Gastroesophageal sphincter (tissue), 4 donors: ENCODE data around the gene ZNF358. TPM values are rescaled to one million over a fixed set of nuclear protein-coding genes. Genes with fewer than 3 reads are reported as not detected.

Experiments used
- ATAC-seq: fragments of 150-250 bp; one replicate; pipeline ENCODE4 v1.9.1; 2016; ENCODE audit warnings: mild to moderate bottlenecking, moderate library complexity
- H3K27ac ChIP-seq, 4 donors: fragments of 200-600 bp; sonication (generic) in 3 of 4; 1 replicate in 3 of 4; 2 replicates in 1 of 4; pipeline ENCODE4 v1.5.1; 2016 to 2019
- H3K27me3 ChIP-seq: fragments of 200-600 bp; sonication (generic); one replicate; pipeline ENCODE4 v1.5.1; 2019
- H3K36me3 ChIP-seq, 2 donors: fragments of 200-600 bp; sonication (generic); one replicate each; pipeline ENCODE4 v1.5.1; 2019; ENCODE audit warnings: control low read depth in 1 of 2
- H3K4me1 ChIP-seq, 3 donors: fragments of 200-600 bp; sonication (generic); 1 replicate in 2 of 3; 2 replicates in 1 of 3; pipeline ENCODE4 v1.5.1; 2016 to 2019; ENCODE audit warnings: control low read depth in 2 of 3
- H3K4me3 ChIP-seq, 2 donors: fragments of 200-600 bp; sonication (generic); one replicate each; pipeline ENCODE4 v1.5.1; 2019; ENCODE audit warnings: mild to moderate bottlenecking in 1 of 2, moderate library complexity in 1 of 2
- H3K9me3 ChIP-seq, 3 donors: fragments of 200-600 bp; sonication (generic); one replicate each; pipeline ENCODE4 v1.5.1; 2017 to 2019; ENCODE audit warnings: control low read depth in 2 of 3
- EP300 ChIP-seq: sonication (generic); formaldehyde crosslinking; IDR thresholded peaks from one replicate; pipeline ENCODE4 v1.6.1; 2017; ENCODE audit warnings: antibody characterized with exemption, mild to moderate bottlenecking
- POLR2A ChIP-seq, 2 donors: fragments of 450-650 bp; IDR thresholded peaks; one replicate each; pipeline ENCODE4 v1.6.1; 2017; ENCODE audit warnings: antibody characterized with exemption in 2 of 2, mild to moderate bottlenecking in 2 of 2, moderate library complexity in 1 of 2
- POLR2AphosphoS5 ChIP-seq: sonication (generic); formaldehyde crosslinking; IDR thresholded peaks from one replicate; pipeline ENCODE4 v1.6.1; 2017; ENCODE audit warnings: antibody characterized with exemption
- WGBS, 2 donors: methylation state at CpG; one replicate each; pipeline ENCODE4 v1.1.5; 2018; ENCODE audit warnings: low coverage in 1 of 2; 5-methylcytosine and 5-hydroxymethylcytosine counted together
- total RNA-seq, 4 donors: library from RNA; depleted of rRNA; stranded (reverse); fragments of >200 nt; gene quantifications; one replicate each; pipeline ENCODE4 v1.1.0, GENCODE V29; 2016
- TF ChIP-seq, protein P1 (sequence below), 4 experiments: fragments of 200-600 bp in 2 of 4; fragments of 450-650 bp in 2 of 4; sonication (generic) in 1 of 4; IDR thresholded peaks; one replicate each; pipeline ENCODE4 v1.5.1; 2017 to 2019; ENCODE audit warnings: antibody characterized with exemption in 4 of 4, mild to moderate bottlenecking in 2 of 4, moderate library complexity in 2 of 4

Gene ZNF358
- total RNA-seq, 4 donors from 2014 or later: 63.9 to 153 (median 98.7) TPM

DNA sequence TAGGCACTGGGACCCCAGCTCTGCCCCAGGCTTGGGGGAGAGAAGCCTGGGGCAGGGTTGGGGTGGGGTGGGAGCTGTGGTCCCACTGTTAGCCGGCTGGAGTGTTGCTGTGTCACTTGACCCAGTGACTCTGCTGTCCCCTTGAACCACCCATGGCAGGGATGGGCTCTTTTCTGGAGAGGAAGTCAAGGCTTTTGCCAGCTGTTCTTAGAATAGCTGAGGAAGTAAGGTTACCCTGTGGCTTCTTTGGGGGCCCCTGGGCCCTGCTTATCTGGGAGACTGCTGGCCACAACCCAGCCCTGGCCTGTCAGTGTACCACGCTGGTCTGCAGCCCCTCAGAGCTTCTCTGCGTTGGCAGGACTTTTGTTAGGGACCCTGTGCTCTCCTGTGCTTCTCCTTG is 28.7 kb downstream of the ZNF358 start:
- Histone ChIP-seq H3K9me3 (no peaks in the 10 kb centered on the region), H3K27ac (peak overlapping the region in 3 of 4 donors; percentile 19 to 39 (median 31)), H3K4me1 (no peaks in the 10 kb centered on the region), H3K36me3 (peaks cover 0 to 80% of the 10 kb centered on the region in 2 donors), H3K4me3 (no peak overlapping the region), H3K27me3 (no peaks in the 10 kb centered on the region)
- no CpG with 5 or more reads among the region's 3 CpGs for WGBS, 2 donors
- TF ChIP-seq POLR2A (IDR thresholded peaks at IDR 0.05) (no peak), POLR2AphosphoS5 (no peak), EP300 (no peak)
- TF ChIP-seq, protein P1, sequence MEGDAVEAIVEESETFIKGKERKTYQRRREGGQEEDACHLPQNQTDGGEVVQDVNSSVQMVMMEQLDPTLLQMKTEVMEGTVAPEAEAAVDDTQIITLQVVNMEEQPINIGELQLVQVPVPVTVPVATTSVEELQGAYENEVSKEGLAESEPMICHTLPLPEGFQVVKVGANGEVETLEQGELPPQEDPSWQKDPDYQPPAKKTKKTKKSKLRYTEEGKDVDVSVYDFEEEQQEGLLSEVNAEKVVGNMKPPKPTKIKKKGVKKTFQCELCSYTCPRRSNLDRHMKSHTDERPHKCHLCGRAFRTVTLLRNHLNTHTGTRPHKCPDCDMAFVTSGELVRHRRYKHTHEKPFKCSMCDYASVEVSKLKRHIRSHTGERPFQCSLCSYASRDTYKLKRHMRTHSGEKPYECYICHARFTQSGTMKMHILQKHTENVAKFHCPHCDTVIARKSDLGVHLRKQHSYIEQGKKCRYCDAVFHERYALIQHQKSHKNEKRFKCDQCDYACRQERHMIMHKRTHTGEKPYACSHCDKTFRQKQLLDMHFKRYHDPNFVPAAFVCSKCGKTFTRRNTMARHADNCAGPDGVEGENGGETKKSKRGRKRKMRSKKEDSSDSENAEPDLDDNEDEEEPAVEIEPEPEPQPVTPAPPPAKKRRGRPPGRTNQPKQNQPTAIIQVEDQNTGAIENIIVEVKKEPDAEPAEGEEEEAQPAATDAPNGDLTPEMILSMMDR (IDR thresholded peaks at IDR 0.05): no peak
- no peak for ATAC-seq

DNA sequence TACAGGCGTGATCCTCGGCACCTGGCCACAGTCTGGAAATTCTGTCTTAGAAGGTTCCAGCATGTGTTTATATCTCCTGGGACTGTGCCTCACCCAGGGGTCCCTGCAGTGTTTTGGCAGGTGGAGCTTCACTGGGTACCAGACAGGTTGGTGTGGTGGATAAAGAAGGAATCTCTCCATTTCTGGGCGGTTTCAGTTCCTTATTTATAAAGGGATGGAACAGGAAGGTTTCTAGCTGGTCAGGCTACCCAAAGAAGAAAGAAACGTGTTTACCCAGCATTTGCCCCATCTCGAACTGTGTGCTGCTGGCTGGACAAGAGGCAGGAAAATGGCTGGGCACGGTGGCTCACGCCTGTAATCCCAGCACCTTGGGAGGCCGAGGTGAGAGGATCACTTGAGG is 29.4 kb downstream of the ZNF358 start:
- H3K9me3 ChIP-seq: no peaks in the 10 kb centered on the region
- H3K27ac ChIP-seq: no peak overlapping the region
- H3K4me3 ChIP-seq: no peak overlapping the region
- H3K36me3 ChIP-seq: peaks cover 0 to 80% of the 10 kb centered on the region in 2 donors
- 77 to 93% methylated on average over 3 to 5 of the region's 8 CpGs for WGBS, 2 donors
- no peak for ATAC-seq
- no peaks in the 10 kb centered on the region for H3K4me1 ChIP-seq
- H3K27me3 ChIP-seq: no peaks in the 10 kb centered on the region
- no peak for TF ChIP-seq POLR2AphosphoS5
- TF ChIP-seq, protein P1 (IDR thresholded peaks at IDR 0.05): no peak
- TF ChIP-seq EP300: no peak
- no peak for TF ChIP-seq POLR2A (IDR thresholded peaks at IDR 0.05)

DNA sequence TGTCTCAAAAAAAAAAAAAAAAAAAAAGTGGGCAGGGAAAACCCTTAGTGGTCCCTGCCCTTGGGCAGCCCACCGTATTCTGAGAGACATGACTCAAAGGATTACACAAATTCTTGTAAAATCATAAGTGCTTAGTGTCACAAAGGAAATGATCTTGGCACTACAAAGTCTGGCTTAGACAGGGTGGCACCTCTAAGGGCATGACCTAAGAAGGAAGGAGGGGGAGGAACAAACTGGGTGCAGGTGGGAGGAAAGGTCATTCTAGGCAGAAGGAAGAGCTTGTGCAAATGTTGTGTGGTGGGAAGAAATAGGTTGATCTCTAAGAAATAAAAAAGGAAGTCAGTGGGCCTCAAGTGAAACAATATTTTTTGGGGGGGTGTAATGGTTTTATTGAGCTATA is 30.0 kb downstream of the ZNF358 start:
- no peak for ATAC-seq
- no peaks in the 10 kb centered on the region for H3K9me3 ChIP-seq
- H3K4me3 ChIP-seq: no peak overlapping the region
- no peak overlapping the region for H3K27ac ChIP-seq
- peaks cover 0 to 80% of the 10 kb centered on the region in 2 donors for H3K36me3 ChIP-seq
- 60% methylated on average over 1 of the region's 1 CpG; no CpG with 5 or more reads in 1 of the 2 donors for WGBS, 2 donors
- peaks cover 0 to 3% (median 0%) of the 10 kb centered on the region in 3 donors for H3K4me1 ChIP-seq
- TF ChIP-seq POLR2A (IDR thresholded peaks at IDR 0.05): no peak
- TF ChIP-seq POLR2AphosphoS5: no peak
- no peak for TF ChIP-seq EP300
- TF ChIP-seq, protein P1 (IDR thresholded peaks at IDR 0.05): no peak
- no peaks in the 10 kb centered on the region for H3K27me3 ChIP-seq

- 84 to 90% methylated on average over 2 to 3 of the region's 3 CpGs for WGBS, 2 donors
- Histone ChIP-seq H3K9me3 (no peaks in the 10 kb centered on the region), H3K4me3 (no peak overlapping the region), H3K27me3 (no peaks in the 10 kb centered on the region), H3K36me3 (peaks cover 0 to 72% of the 10 kb centered on the region in 2 donors), H3K4me1 (peaks cover 0 to 16% (median 0%) of the 10 kb centered on the region in 3 donors), H3K27ac (no peak overlapping the region)
- no peak for TF ChIP-seq EP300
- TF ChIP-seq, protein P1 (IDR thresholded peaks at IDR 0.05): no peak
- TF ChIP-seq POLR2A (IDR thresholded peaks at IDR 0.05): no peak
- TF ChIP-seq POLR2AphosphoS5: no peak
- ATAC-seq: no peak
Observed at GRCh38 chr19:7547159-7547558, 31.3 kb downstream of the ZNF358 start.

- H3K4me1 ChIP-seq: peaks cover 0 to 16% (median 0%) of the 10 kb centered on the region in 3 donors
- H3K4me3 ChIP-seq: no peak overlapping the region
- no peak overlapping the region for H3K27ac ChIP-seq
- no peaks in the 10 kb centered on the region for H3K9me3 ChIP-seq
- no peaks in the 10 kb centered on the region for H3K27me3 ChIP-seq
- WGBS, 2 donors: 88 to 89% methylated on average over 12 to 18 of the region's 36 CpGs
- peaks cover 0 to 68% of the 10 kb centered on the region in 2 donors for H3K36me3 ChIP-seq
- TF ChIP-seq POLR2A (IDR thresholded peaks at IDR 0.05) (no peak), EP300 (no peak), POLR2AphosphoS5 (no peak)
- TF ChIP-seq, protein P1 (IDR thresholded peaks at IDR 0.05): no peak
- no peak for ATAC-seq
Observed at GRCh38 chr19:7549429-7550148, 33.7 kb downstream of the ZNF358 start.
